HG03521 (cell line): Measurements from ENCODE around the gene ABI3.
"Not testable (repeated sequence)": the region's sequence is repeated elsewhere in the genome, so short reads cannot be mapped to it uniquely, and the experiment has no call there.

ENCODE experiments used
- ATAC-seq: cut with Tn5 transposase; IDR thresholded peaks from one replicate; pipeline ENCODE4 v1.9.1; 2021; ENCODE audit warnings: mild to moderate bottlenecking, moderate library complexity; ENCODE audit not compliant: unreplicated experiment

The ABI3 gene

GRCh38 chr17:49210158-49211029 is at the start of gene ABI3, which contains the start of gene GNGT2:
Gene ABI3 (plus strand): TSS chr17:49210707. CDS start chr17:49210725, 18 bp downstream.
Gene GNGT2 (minus strand): TSS chr17:49210574. CDS start chr17:49207422, 3,152 bp downstream.
- peak; percentile 82 for ATAC-seq

- ATAC-seq, result no peak
These were observed 47.6 kb upstream of the ABI3 start for GRCh38 chr17:49162866-49163265.

GRCh38 chr17:49165143-49165542 is 45.4 kb upstream of the ABI3 start:
- no peak for ATAC-seq

- no peak for ATAC-seq
These were observed 41.8 kb upstream of the ABI3 start for GRCh38 chr17:49168706-49169105.

- no peak for ATAC-seq
These were observed 40.3 kb upstream of the ABI3 start for GRCh38 chr17:49170216-49170615.

- ATAC-seq, result not testable (repeated sequence)
These were observed 39.8 kb upstream of the ABI3 start for GRCh38 chr17:49170711-49171110.

- not testable (repeated sequence) for ATAC-seq
These were observed 34.5 kb upstream of the ABI3 start for GRCh38 chr17:49175978-49176377.

GRCh38 chr17:49180303-49180702 is 30.2 kb upstream of the ABI3 start:
- no peak for ATAC-seq

GRCh38 chr17:49180998-49181635 is 29.4 kb upstream of the ABI3 start:
- no peak for ATAC-seq

- no peak for ATAC-seq
These were observed 27.2 kb upstream of the ABI3 start for GRCh38 chr17:49183341-49183740.

GRCh38 chr17:49183801-49184200 is 26.7 kb upstream of the ABI3 start:
- no peak for ATAC-seq

GRCh38 chr17:49184522-49184921 is 26.0 kb upstream of the ABI3 start:
- not testable (repeated sequence) for ATAC-seq

- not testable (repeated sequence) for ATAC-seq
These were observed 25.1 kb upstream of the ABI3 start for GRCh38 chr17:49185381-49185780.

- no peak for ATAC-seq
These were observed 23.2 kb upstream of the ABI3 start for GRCh38 chr17:49187301-49187700.

GRCh38 chr17:49190932-49191331 is 19.6 kb upstream of the ABI3 start:
- no peak for ATAC-seq

GRCh38 chr17:49191409-49191916 is 19.0 kb upstream of the ABI3 start:
- ATAC-seq, result peak; percentile 2

GRCh38 chr17:49191917-49192741 is 18.4 kb upstream of the ABI3 start:
- ATAC-seq, result peak; percentile 37

- ATAC-seq, result no peak
These were observed 16.8 kb upstream of the ABI3 start for GRCh38 chr17:49193513-49194296.

- ATAC-seq, result no peak
These were observed 16.3 kb upstream of the ABI3 start for GRCh38 chr17:49194297-49194607.

- no peak for ATAC-seq
These were observed 14.8 kb upstream of the ABI3 start for GRCh38 chr17:49195751-49196150.
